IMR-90 (cell line): ENCODE results near the gene NNT. TPM values are rescaled to one million over a fixed set of nuclear protein-coding genes. Genes with fewer than 3 reads are reported as not detected.

Experiments used
- ATAC-seq: fragments of 200-7000 bp; cut with Tn5 transposase; 2 replicates; pipeline ENCODE4 v1.9.1; 2020; ENCODE audit warnings: low read depth, mild to moderate bottlenecking, moderate library complexity
- BruUV-seq: library from RNA; stranded (reverse); fragments of 400-500 nt; replicated peaks from 2 replicates; lab custom pipeline; 2021; lab: Mats Ljungman, UMichigan
- CTCF ChIA-PET: fragments of 300-600 bp; formaldehyde crosslinking; extraction: SDS; loops from one replicate; lab custom pipeline; 2021; ENCODE audit warnings: antibody characterized with exemption; lab: Yijun Ruan, JAX
- POLR2A ChIA-PET: fragments of 300-600 bp; sonication (Branson Sonifier 250); formaldehyde crosslinking; loops from one replicate; lab custom pipeline; 2022; ENCODE audit warnings: antibody characterized with exemption; ENCODE audit not compliant: unreplicated experiment; lab: Charles Lee
- DNase-seq: peaks from one replicate; pipeline ENCODE4 v3.0.0; 2013
- H2AFZ ChIP-seq: replicated peaks from 2 replicates; pipeline ENCODE3; 2013; ENCODE audit warnings: low read length, mild to moderate bottlenecking; ENCODE audit not compliant: poor library complexity
- H2AK5ac ChIP-seq: 2 replicates; pipeline ENCODE4 v1.6.1; 2013; ENCODE audit warnings: low read depth, low read length, inconsistent platforms
- H2AK9ac ChIP-seq: replicated peaks from 2 replicates; pipeline ENCODE3; 2013; ENCODE audit warnings: mild to moderate bottlenecking, low read depth, low read length, moderate library complexity; ENCODE audit not compliant: poor library complexity
- H2BK120ac ChIP-seq: 2 replicates; pipeline ENCODE4 v1.6.1; 2013; ENCODE audit warnings: low read depth, low read length, inconsistent platforms
- H2BK15ac ChIP-seq: 3 replicates; pipeline ENCODE4 v1.6.1; 2013; ENCODE audit warnings: low read depth, low read length, inconsistent platforms
- H2BK20ac ChIP-seq: 2 replicates; pipeline ENCODE4 v1.6.1; 2013; ENCODE audit warnings: low read depth, mild to moderate bottlenecking, inconsistent platforms, low read length, moderate library complexity
- H2BK5ac ChIP-seq: 2 replicates; pipeline ENCODE4 v1.6.1; 2013; ENCODE audit warnings: mild to moderate bottlenecking, low read depth, low read length, inconsistent platforms; ENCODE audit not compliant: poor library complexity, severe bottlenecking
- H3K14ac ChIP-seq: replicated peaks from 2 replicates; pipeline ENCODE4 v1.6.1; 2013; ENCODE audit warnings: low read depth, low read length, inconsistent platforms
- H3K18ac ChIP-seq: 2 replicates; pipeline ENCODE4 v1.6.1; 2013; ENCODE audit warnings: low read depth, low read length, control low read depth
- H3K23ac ChIP-seq: 2 replicates; pipeline ENCODE4 v1.6.1; 2013; ENCODE audit warnings: low read depth, low read length, inconsistent platforms
- H3K27ac ChIP-seq: 2 replicates; pipeline ENCODE4 v1.5.1; 2013; ENCODE audit warnings: mild to moderate bottlenecking, control low read depth, low read length; ENCODE audit not compliant: insufficient read depth
- H3K27me3 ChIP-seq: 2 replicates; pipeline ENCODE4 v1.6.1; 2013; ENCODE audit warnings: low read length; ENCODE audit not compliant: control insufficient read depth, insufficient read depth
- H3K36me3 ChIP-seq: 2 replicates; pipeline ENCODE4 v1.6.1; 2013; ENCODE audit warnings: low read length, mixed read lengths; ENCODE audit not compliant: control insufficient read depth, insufficient read depth
- H3K4ac ChIP-seq: 2 replicates; pipeline ENCODE4 v1.6.1; 2013; ENCODE audit warnings: low read depth, low read length, inconsistent platforms
- H3K4me1 ChIP-seq: 2 replicates; pipeline ENCODE4 v1.6.1; 2013; ENCODE audit warnings: low read length, mixed read lengths; ENCODE audit not compliant: control insufficient read depth, insufficient read depth
- H3K4me2 ChIP-seq: 2 replicates; pipeline ENCODE4 v1.6.1; 2013; ENCODE audit warnings: low read depth, mild to moderate bottlenecking, control low read depth, low read length, moderate library complexity
- H3K4me3 ChIP-seq: 2 replicates; pipeline ENCODE4 v1.5.1; 2013; ENCODE audit warnings: low read depth, mild to moderate bottlenecking, control low read depth, low read length, moderate library complexity; ENCODE audit not compliant: insufficient read depth
- H3K56ac ChIP-seq: 2 replicates; pipeline ENCODE4 v1.6.1; 2013; ENCODE audit warnings: low read length, inconsistent platforms; ENCODE audit not compliant: insufficient read depth; ENCODE audit errors: extremely low read depth
- H3K79me1 ChIP-seq, 2 experiments: 2 replicates each; pipeline ENCODE4 v1.6.1; 2013; ENCODE audit warnings: low read length in 2 of 2, inconsistent platforms in 1 of 2, low read depth in 1 of 2
- H3K9ac ChIP-seq: 2 replicates; pipeline ENCODE4 v1.6.1; 2013; ENCODE audit warnings: low read depth, low read length, control low read depth
- H3K9me1 ChIP-seq: 2 replicates; pipeline ENCODE4 v1.6.1; 2013; ENCODE audit warnings: low read length, inconsistent platforms; ENCODE audit not compliant: insufficient read depth
- H3K9me3 ChIP-seq: 2 replicates; pipeline ENCODE4 v1.6.1; 2013; ENCODE audit warnings: low read length; ENCODE audit not compliant: control insufficient read depth, insufficient read depth
- H4K20me1 ChIP-seq: 2 replicates; pipeline ENCODE4 v1.6.1; 2013; ENCODE audit warnings: low read length, inconsistent platforms; ENCODE audit not compliant: insufficient read depth
- H4K5ac ChIP-seq: 2 replicates; pipeline ENCODE4 v1.6.1; 2013; ENCODE audit warnings: mild to moderate bottlenecking, low read depth, low read length, control low read depth
- H4K8ac ChIP-seq, 2 experiments: 2 replicates each; pipeline ENCODE4 v1.6.1; 2013; ENCODE audit warnings: low read depth in 2 of 2, low read length in 2 of 2, control low read depth in 1 of 2, inconsistent platforms in 1 of 2
- H4K91ac ChIP-seq: 2 replicates; pipeline ENCODE4 v1.6.1; 2013; ENCODE audit warnings: low read depth, low read length, inconsistent platforms; ENCODE audit not compliant: insufficient read depth
- MAFK ChIP-seq: IDR thresholded peaks from 2 replicates; pipeline ENCODE4 v1.6.1; 2012; ENCODE audit warnings: low read depth, low read length, improper control_type of control experiment
- MXI1 ChIP-seq: IDR thresholded peaks from 2 replicates; pipeline ENCODE4 v1.6.1; 2012; ENCODE audit warnings: low read depth, mild to moderate bottlenecking, low read length, moderate library complexity, borderline replicate concordance
- WGBS, 2 experiments: methylation state at CpG; one replicate each; pipeline versions ENCODE4 v1.1.5 to v1.1.7; 2013; ENCODE audit warnings: missing lambda C conversion rate in 2 of 2; ENCODE audit not compliant: insufficient read length in 1 of 2; ENCODE audit errors: extremely low coverage in 2 of 2; 5-methylcytosine and 5-hydroxymethylcytosine counted together
- dilution Hi-C: fragments of 300-500 bp; cut with HindIII; formaldehyde crosslinking; loops from one replicate; pipeline ENCODE4 v1.14.3; 2018; ENCODE audit warnings: low sequenced_read_pairs; ENCODE audit not compliant: unreplicated experiment
- in situ Hi-C: fragments of 300-500 bp; cut with MboI; formaldehyde crosslinking; loops from 3 replicates; pipeline ENCODE4 v1.14.3; 2019; ENCODE audit warnings: low sequenced_read_pairs, inconsistent platforms, mixed read lengths
- intact Hi-C: fragments of 100-400 bp; cut with micrococcal nuclease; formaldehyde crosslinking; loops from 2 replicates; pipeline ENCODE4 v1.10.0; 2022
- polyA plus RNA-seq, 3 experiments: library from polyadenylated mRNA; depleted of rRNA; stranded (reverse); fragments of >200 nt; gene quantifications; 2 replicates each; pipeline ENCODE4 v1.2.3, GENCODE V29; 2012; ENCODE audit warnings: low replicate concordance in 1 of 3
- total RNA-seq: library from RNA; depleted of rRNA; stranded (reverse); fragments of >200 nt; gene quantifications from 2 replicates; pipeline ENCODE4 v1.2.3, GENCODE V29; 2012

NNT gene
- total and polyA plus RNA-seq, 2 of the 4 experiments (the other 2 are of a cell fraction): 23.1 to 57.2 TPM

- Histone ChIP-seq H3K79me1 (peaks cover 0 to 8% of the 10 kb centered on the region in 2 experiments; a peak in 3 of 4 replicates), H2AK9ac (no peak overlapping the region), H3K36me3 (peaks cover 14% of the 10 kb centered on the region), H3K14ac (peak overlapping the region; percentile 39; the same call in 1 of the 2 replicates), H3K27ac (peak overlapping the region; percentile 71; the same call in 1 of the 2 replicates), H4K91ac (no peak overlapping the region), H3K9me3 (no peaks in the 10 kb centered on the region), H3K4me3 (no peak overlapping the region), H3K9me1 (peaks cover 6% of the 10 kb centered on the region; the same call in 1 of the 2 replicates), H2AK5ac (no peak overlapping the region), H2BK5ac (peak overlapping the region; percentile 45), H3K9ac (no peak overlapping the region; the same call in 1 of the 2 replicates), H2BK120ac (no peak overlapping the region), H2BK20ac (0 out of 2 replicates have a peak overlapping the region, but pooled peaks have one; percentile 9), H3K4ac (peak overlapping the region; percentile 56; the same call in 1 of the 2 replicates), H3K56ac (no peak overlapping the region), H3K27me3 (no peaks in the 10 kb centered on the region), H3K4me2 (peak overlapping the region; percentile 52), H4K5ac (no peak overlapping the region), H2BK15ac (no peak overlapping the region), H4K20me1 (peaks cover 4% of the 10 kb centered on the region; the same call in 1 of the 2 replicates), H2AFZ (peak overlapping the region; percentile 59), H3K4me1 (peaks cover 8% of the 10 kb centered on the region), H3K23ac (no peak overlapping the region), H3K18ac (peak overlapping the region; percentile 55), H4K8ac (peak overlapping the region in 1 of 2 experiments; percentile 11; a peak in 1 of 4 replicates)
- CTCF ChIA-PET: interaction anchor here (0.5 to 1.4 kb wide), 3 partner anchors 18 to 734 kb away, joined by 3 to 6 read pairs (median 3); no protein-coding TSS in a partner anchor
- TF ChIP-seq MAFK: 0 out of 2 replicates have a peak, but pooled peaks have one; percentile 16
- TF ChIP-seq MXI1: no peak
- DNase-seq: peak; percentile 88
- dilution Hi-C loops: no loop called here
- POLR2A ChIA-PET: interaction anchor here (0.6 kb wide), 1 partner anchor 38 kb away, joined by 3 read pairs; no protein-coding TSS in a partner anchor
- intact Hi-C loops: loop anchor here (1.0 to 10.0 kb wide), 2 partner anchors 9 to 346 kb away; no protein-coding TSS in a partner anchor
- BruUV-seq: no TSS peak
- ATAC-seq: peak; percentile 91
- in situ Hi-C loops: no loop called here
- WGBS, 2 experiments: no CpG with 5 or more reads among the region's 2 CpGs
These were observed 46.3 kb downstream of the NNT start for GRCh38 chr5:43649256-43649655.
